IMR-90 (cell line): Measurements from ENCODE around the gene TMEM170A. TPM values are rescaled to one million over a fixed set of nuclear protein-coding genes. Genes with fewer than 3 reads are reported as not detected.
A peak's percentile ranks its signal among the peaks of the same experiment; 100 is the strongest.

Experiments
- ATAC-seq: fragments of 200-7000 bp; cut with Tn5 transposase; 2 replicates; pipeline ENCODE4 v1.9.1; 2020; ENCODE audit warnings: low read depth, mild to moderate bottlenecking, moderate library complexity
- Bru-seq: library from RNA; stranded (reverse); fragments of 400-500 nt; gene quantifications from one replicate; lab custom pipeline; 2021; lab: Mats Ljungman, UMichigan
- BruChase-seq, 2 experiments: library from RNA; stranded (reverse); fragments of 400-500 nt; gene quantifications; one replicate each; lab custom pipeline; 2021; lab: Mats Ljungman, UMichigan
- BruUV-seq: library from RNA; stranded (reverse); fragments of 400-500 nt; replicated peaks from 2 replicates; lab custom pipeline; 2021; lab: Mats Ljungman, UMichigan
- CTCF ChIA-PET: fragments of 300-600 bp; formaldehyde crosslinking; extraction: SDS; loops from one replicate; lab custom pipeline; 2021; ENCODE audit warnings: antibody characterized with exemption; lab: Yijun Ruan, JAX
- POLR2A ChIA-PET: fragments of 300-600 bp; sonication (Branson Sonifier 250); formaldehyde crosslinking; loops from one replicate; lab custom pipeline; 2022; ENCODE audit warnings: antibody characterized with exemption; ENCODE audit not compliant: unreplicated experiment; lab: Charles Lee
- DNase-seq: peaks from one replicate; pipeline ENCODE4 v3.0.0; 2013
- H2AFZ ChIP-seq: replicated peaks from 2 replicates; pipeline ENCODE3; 2013; ENCODE audit warnings: low read length, mild to moderate bottlenecking; ENCODE audit not compliant: poor library complexity
- H2AK5ac ChIP-seq: 2 replicates; pipeline ENCODE4 v1.6.1; 2013; ENCODE audit warnings: low read depth, low read length, inconsistent platforms
- H2AK9ac ChIP-seq: replicated peaks from 2 replicates; pipeline ENCODE3; 2013; ENCODE audit warnings: mild to moderate bottlenecking, low read depth, low read length, moderate library complexity; ENCODE audit not compliant: poor library complexity
- H2BK120ac ChIP-seq: 2 replicates; pipeline ENCODE4 v1.6.1; 2013; ENCODE audit warnings: low read depth, low read length, inconsistent platforms
- H2BK15ac ChIP-seq: 3 replicates; pipeline ENCODE4 v1.6.1; 2013; ENCODE audit warnings: low read depth, low read length, inconsistent platforms
- H2BK20ac ChIP-seq: 2 replicates; pipeline ENCODE4 v1.6.1; 2013; ENCODE audit warnings: low read depth, mild to moderate bottlenecking, inconsistent platforms, low read length, moderate library complexity
- H2BK5ac ChIP-seq: 2 replicates; pipeline ENCODE4 v1.6.1; 2013; ENCODE audit warnings: mild to moderate bottlenecking, low read depth, low read length, inconsistent platforms; ENCODE audit not compliant: poor library complexity, severe bottlenecking
- H3K14ac ChIP-seq: replicated peaks from 2 replicates; pipeline ENCODE4 v1.6.1; 2013; ENCODE audit warnings: low read depth, low read length, inconsistent platforms
- H3K18ac ChIP-seq: 2 replicates; pipeline ENCODE4 v1.6.1; 2013; ENCODE audit warnings: low read depth, low read length, control low read depth
- H3K23ac ChIP-seq: 2 replicates; pipeline ENCODE4 v1.6.1; 2013; ENCODE audit warnings: low read depth, low read length, inconsistent platforms
- H3K27ac ChIP-seq: 2 replicates; pipeline ENCODE4 v1.5.1; 2013; ENCODE audit warnings: mild to moderate bottlenecking, control low read depth, low read length; ENCODE audit not compliant: insufficient read depth
- H3K27me3 ChIP-seq: 2 replicates; pipeline ENCODE4 v1.6.1; 2013; ENCODE audit warnings: low read length; ENCODE audit not compliant: control insufficient read depth, insufficient read depth
- H3K36me3 ChIP-seq: 2 replicates; pipeline ENCODE4 v1.6.1; 2013; ENCODE audit warnings: low read length, mixed read lengths; ENCODE audit not compliant: control insufficient read depth, insufficient read depth
- H3K4ac ChIP-seq: 2 replicates; pipeline ENCODE4 v1.6.1; 2013; ENCODE audit warnings: low read depth, low read length, inconsistent platforms
- H3K4me1 ChIP-seq: 2 replicates; pipeline ENCODE4 v1.6.1; 2013; ENCODE audit warnings: low read length, mixed read lengths; ENCODE audit not compliant: control insufficient read depth, insufficient read depth
- H3K4me2 ChIP-seq: 2 replicates; pipeline ENCODE4 v1.6.1; 2013; ENCODE audit warnings: low read depth, mild to moderate bottlenecking, control low read depth, low read length, moderate library complexity
- H3K4me3 ChIP-seq: 2 replicates; pipeline ENCODE4 v1.5.1; 2013; ENCODE audit warnings: low read depth, mild to moderate bottlenecking, control low read depth, low read length, moderate library complexity; ENCODE audit not compliant: insufficient read depth
- H3K56ac ChIP-seq: 2 replicates; pipeline ENCODE4 v1.6.1; 2013; ENCODE audit warnings: low read length, inconsistent platforms; ENCODE audit not compliant: insufficient read depth; ENCODE audit errors: extremely low read depth
- H3K79me1 ChIP-seq, 2 experiments: 2 replicates each; pipeline ENCODE4 v1.6.1; 2013; ENCODE audit warnings: low read length in 2 of 2, inconsistent platforms in 1 of 2, low read depth in 1 of 2
- H3K9ac ChIP-seq: 2 replicates; pipeline ENCODE4 v1.6.1; 2013; ENCODE audit warnings: low read depth, low read length, control low read depth
- H3K9me1 ChIP-seq: 2 replicates; pipeline ENCODE4 v1.6.1; 2013; ENCODE audit warnings: low read length, inconsistent platforms; ENCODE audit not compliant: insufficient read depth
- H3K9me3 ChIP-seq: 2 replicates; pipeline ENCODE4 v1.6.1; 2013; ENCODE audit warnings: low read length; ENCODE audit not compliant: control insufficient read depth, insufficient read depth
- H4K20me1 ChIP-seq: 2 replicates; pipeline ENCODE4 v1.6.1; 2013; ENCODE audit warnings: low read length, inconsistent platforms; ENCODE audit not compliant: insufficient read depth
- H4K5ac ChIP-seq: 2 replicates; pipeline ENCODE4 v1.6.1; 2013; ENCODE audit warnings: mild to moderate bottlenecking, low read depth, low read length, control low read depth
- H4K8ac ChIP-seq, 2 experiments: 2 replicates each; pipeline ENCODE4 v1.6.1; 2013; ENCODE audit warnings: low read depth in 2 of 2, low read length in 2 of 2, control low read depth in 1 of 2, inconsistent platforms in 1 of 2
- H4K91ac ChIP-seq: 2 replicates; pipeline ENCODE4 v1.6.1; 2013; ENCODE audit warnings: low read depth, low read length, inconsistent platforms; ENCODE audit not compliant: insufficient read depth
- BHLHE40 ChIP-seq: fragments of 150-350 bp; IDR thresholded peaks from 2 replicates; pipeline ENCODE4 v1.6.1; 2016; ENCODE audit warnings: mild to moderate bottlenecking, low read depth, low read length
- CEBPB ChIP-seq: IDR thresholded peaks from 2 replicates; pipeline ENCODE4 v1.6.1; 2012; ENCODE audit warnings: low read depth, low read length, improper control_type of control experiment
- CHD1 ChIP-seq: IDR thresholded peaks from 2 replicates; pipeline ENCODE4 v1.6.1; 2012; ENCODE audit warnings: low read depth, low read length, improper control_type of control experiment
- CTCF ChIP-seq: conservative IDR thresholded peaks from 2 replicates; pipeline ENCODE4 v1.5.1; 2012; ENCODE audit warnings: mild to moderate bottlenecking, low read depth, low read length, improper control_type of control experiment
- ELK1 ChIP-seq: fragments of 150-350 bp; IDR thresholded peaks from 2 replicates; pipeline ENCODE4 v1.6.1; 2016; ENCODE audit warnings: low read depth, mild to moderate bottlenecking, low read length, moderate library complexity, borderline replicate concordance
- MAFK ChIP-seq: IDR thresholded peaks from 2 replicates; pipeline ENCODE4 v1.6.1; 2012; ENCODE audit warnings: low read depth, low read length, improper control_type of control experiment
- MXI1 ChIP-seq: IDR thresholded peaks from 2 replicates; pipeline ENCODE4 v1.6.1; 2012; ENCODE audit warnings: low read depth, mild to moderate bottlenecking, low read length, moderate library complexity, borderline replicate concordance
- NFE2L2 ChIP-seq: fragments of 150-350 bp; IDR thresholded peaks from 2 replicates; pipeline ENCODE4 v1.6.1; 2016; ENCODE audit warnings: low read depth, mild to moderate bottlenecking, low read length
- POLR2A ChIP-seq: IDR thresholded peaks from 2 replicates; pipeline ENCODE4 v1.6.1; 2012; ENCODE audit warnings: mild to moderate bottlenecking, low read depth, low read length
- RCOR1 ChIP-seq: IDR thresholded peaks from 2 replicates; pipeline ENCODE4 v1.6.1; 2012; ENCODE audit warnings: mild to moderate bottlenecking, low read length, improper control_type of control experiment; ENCODE audit not compliant: insufficient replicate concordance
- RFX5 ChIP-seq: IDR thresholded peaks from 2 replicates; pipeline ENCODE4 v1.8.0; 2012; ENCODE audit warnings: low read depth, mild to moderate bottlenecking, low read length, moderate library complexity
- SMC3 ChIP-seq: fragments of 150-350 bp; IDR thresholded peaks from 2 replicates; pipeline ENCODE4 v1.6.1; 2016; ENCODE audit warnings: low read depth, mild to moderate bottlenecking, antibody characterized with exemption, low read length, moderate library complexity
- WGBS, 2 experiments: methylation state at CpG; one replicate each; pipeline versions ENCODE4 v1.1.5 to v1.1.7; 2013; ENCODE audit warnings: missing lambda C conversion rate in 2 of 2; ENCODE audit not compliant: insufficient read length in 1 of 2; ENCODE audit errors: extremely low coverage in 2 of 2; 5-methylcytosine and 5-hydroxymethylcytosine counted together
- dilution Hi-C: fragments of 300-500 bp; cut with HindIII; formaldehyde crosslinking; loops from one replicate; pipeline ENCODE4 v1.14.3; 2018; ENCODE audit warnings: low sequenced_read_pairs; ENCODE audit not compliant: unreplicated experiment
- in situ Hi-C: fragments of 300-500 bp; cut with MboI; formaldehyde crosslinking; loops from 3 replicates; pipeline ENCODE4 v1.14.3; 2019; ENCODE audit warnings: low sequenced_read_pairs, inconsistent platforms, mixed read lengths
- intact Hi-C: fragments of 100-400 bp; cut with micrococcal nuclease; formaldehyde crosslinking; loops from 2 replicates; pipeline ENCODE4 v1.10.0; 2022
- long read RNA-seq: library from polyadenylated mRNA; unstranded; transcript quantifications from one replicate; pipeline ENCODE4 v2.0.0, GENCODE V29; 2021; ENCODE audit not compliant: unreplicated experiment
- polyA plus RNA-seq, 3 experiments: library from polyadenylated mRNA; depleted of rRNA; stranded (reverse); fragments of >200 nt; gene quantifications; 2 replicates each; pipeline ENCODE4 v1.2.3, GENCODE V29; 2012; ENCODE audit warnings: low replicate concordance in 1 of 3
- total RNA-seq: library from RNA; depleted of rRNA; stranded (reverse); fragments of >200 nt; gene quantifications from 2 replicates; pipeline ENCODE4 v1.2.3, GENCODE V29; 2012; rRNA removed

TMEM170A gene
- total RNA-seq, result 10.9 and 16.7 TPM in 2 replicates
- 6.1 and 7.3 TPM in 2 replicates for polyA plus RNA-seq (2012; rRNA removed)
- 3.5 and 4.3 TPM in 2 replicates for polyA plus RNA-seq (2012; cell fraction: cytosol; rRNA removed)
- 5.3 and 10.1 TPM in 2 replicates for polyA plus RNA-seq (2012; cell fraction: nucleus; rRNA removed; ENCODE audit: low replicate concordance)
- percentile 60 among the genes with signal in this experiment for Bru-seq, nascent RNA
- BruChase-seq, experiment 1, labeled RNA remaining after a 6-hour chase, result percentile 78 among the genes with signal in this experiment
- BruChase-seq, experiment 2, labeled RNA remaining after a 2-hour chase, result percentile 88 among the genes with signal in this experiment
- long read RNA-seq, full-length matches to known transcripts, result 6 of 10 reads
- long read RNA-seq, partial matches to known transcripts, result 0 of 10 reads
- long read RNA-seq, other reads (novel, unspliced or antisense), result 4 of 10 reads

DNA sequence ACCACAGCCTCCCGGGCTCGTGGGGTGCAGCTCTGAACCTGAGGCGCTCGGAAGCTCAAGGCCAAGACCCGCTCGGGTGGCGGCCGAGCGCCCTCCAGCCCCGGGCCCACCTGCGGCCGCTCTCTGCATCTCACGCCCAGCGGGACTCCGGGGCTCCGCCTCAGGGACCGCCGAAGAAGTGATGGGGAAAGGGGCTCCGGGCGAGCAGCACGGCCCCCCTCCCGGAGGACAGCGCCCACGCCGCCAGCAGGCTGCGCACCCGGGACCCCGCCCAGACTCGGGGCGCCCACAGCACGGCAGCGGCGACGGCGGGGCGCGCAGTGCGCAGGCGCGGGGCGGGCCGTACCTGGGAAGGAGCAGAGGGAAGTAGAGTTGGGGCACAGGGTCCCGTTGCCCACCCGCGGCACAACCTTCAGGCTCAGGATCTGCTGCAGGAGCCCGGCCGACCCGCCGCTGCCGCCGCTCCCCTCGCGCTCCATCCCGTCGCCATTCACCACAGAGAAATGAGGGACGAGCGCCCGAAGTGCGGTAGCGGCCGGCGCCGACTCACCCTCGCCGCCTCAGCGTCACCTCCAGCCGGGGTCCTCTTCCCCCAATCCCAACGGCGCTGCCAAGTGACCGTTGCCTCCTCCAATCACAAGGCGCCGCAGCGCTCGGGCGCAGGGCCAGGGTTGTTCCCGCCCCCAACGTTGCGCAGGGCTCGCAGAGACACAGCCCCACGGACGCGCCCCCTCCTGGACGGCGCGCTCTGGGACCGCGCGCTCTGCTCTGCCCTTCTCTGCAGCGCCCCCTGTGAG lies at the start of gene TMEM170A:
Gene TMEM170A (minus strand): TSS at position 568 of the 797 bp plus-strand sequence. CDS start 89 bp downstream, at position 479.
- H3K9me3 ChIP-seq, result no peaks in the 10 kb centered on the region
- H3K56ac ChIP-seq, result peak within 1 kb of the TSS; percentile 79
- dilution Hi-C loops (no loop called here), intact Hi-C loops (loop anchor here (1.0 to 10.0 kb wide), 4 partner anchors 62 to 265 kb away; partner anchors contain the start of genes ADAT1 and TMEM231), in situ Hi-C loops (no loop called here)
- no peaks in the 10 kb centered on the region for H3K27me3 ChIP-seq
- H2AK9ac ChIP-seq, result peak within 1 kb of the TSS; percentile 84
- peak within 1 kb of the TSS; percentile 78 for H3K4me2 ChIP-seq
- peak within 1 kb of the TSS; percentile 100 for H2AFZ ChIP-seq
- peaks cover 10 to 43% of the 10 kb centered on the region in 2 experiments for H3K79me1 ChIP-seq
- ATAC-seq, result peak; percentile 93
- H2BK120ac ChIP-seq, result peak within 1 kb of the TSS; percentile 76; the same call in 1 of the 2 replicates
- DNase-seq, result peak; percentile 98
- H3K27ac ChIP-seq, result peak within 1 kb of the TSS; percentile 82
- H4K8ac ChIP-seq, result peak within 1 kb of the TSS in 1 of 2 experiments; percentile 88; a peak in 2 of 4 replicates
- no peaks in the 10 kb centered on the region for H3K36me3 ChIP-seq
- no peak within 1 kb of the TSS for H2BK20ac ChIP-seq
- H4K5ac ChIP-seq, result 0 out of 2 replicates have a peak within 1 kb of the TSS, but pooled peaks have one; percentile 41
- peak within 1 kb of the TSS; percentile 82; the same call in 1 of the 2 replicates for H3K14ac ChIP-seq
- ChIA-PET POLR2A (interaction anchor here (0.6 kb wide), 1 partner anchor 52 kb away, joined by 12 read pairs; no protein-coding TSS in a partner anchor), CTCF (interaction anchor here (0.6 to 1.9 kb wide), 7 partner anchors 11 to 265 kb away, joined by 3 to 7 read pairs (median 4); no protein-coding TSS in a partner anchor)
- H3K23ac ChIP-seq, result peak within 1 kb of the TSS; percentile 76; the same call in 1 of the 2 replicates
- H3K4me3 ChIP-seq, result peak within 1 kb of the TSS; percentile 85
- H4K91ac ChIP-seq, result peak within 1 kb of the TSS; percentile 68
- no TSS peak for BruUV-seq
- H2AK5ac ChIP-seq, result peak within 1 kb of the TSS; percentile 51
- peaks cover 5% of the 10 kb centered on the region for H3K9me1 ChIP-seq
- H4K20me1 ChIP-seq, result peaks cover 14% of the 10 kb centered on the region
- H3K18ac ChIP-seq, result peak within 1 kb of the TSS; percentile 26; the same call in 1 of the 2 replicates
- H2BK15ac ChIP-seq, result no peak within 1 kb of the TSS; the same call in 2 of the 3 replicates
- H3K4ac ChIP-seq, result peak within 1 kb of the TSS; percentile 88
- peak within 1 kb of the TSS; percentile 84 for H2BK5ac ChIP-seq
- WGBS, 2 experiments, result 1% methylated on average over 30 of the region's 89 CpGs; no CpG with 5 or more reads in 1 of the 2 experiments
- H3K4me1 ChIP-seq, result no peaks in the 10 kb centered on the region; the same call in 1 of the 2 replicates
- H3K9ac ChIP-seq, result peak within 1 kb of the TSS; percentile 78
- TF ChIP-seq CEBPB, result peak; percentile 82
- TF ChIP-seq CHD1, result no peak
- peak; percentile 75 for TF ChIP-seq MXI1
- 0 out of 2 replicates have a peak, but pooled peaks have one; percentile 7 for TF ChIP-seq RFX5
- peak; percentile 86 for TF ChIP-seq SMC3
- TF ChIP-seq BHLHE40, result no peak
- no peak for TF ChIP-seq MAFK
- TF ChIP-seq CTCF, result peak; percentile 100; the same call in 1 of the 2 replicates
- no peak for TF ChIP-seq ELK1
- peak; percentile 90 for TF ChIP-seq POLR2A
- no peak for TF ChIP-seq RCOR1
- no peak for TF ChIP-seq NFE2L2
